H1 (cell line): ENCODE data around the gene SYCE3.

ENCODE experiments used
- CTCF ChIP-seq, 3 experiments: IDR thresholded peaks; 1 replicate in 2 of 3; 2 replicates in 1 of 3; pipeline versions ENCODE4 v1.5.1 to v1.6.1; 2011; ENCODE audit warnings: low read length in 3 of 3, mild to moderate bottlenecking in 3 of 3, inconsistent platforms in 2 of 3, low read depth in 1 of 3, moderate library complexity in 1 of 3; ENCODE audit not compliant: insufficient read depth in 1 of 3; ENCODE audit errors: control extremely low read depth in 1 of 3
- E2F6 ChIP-seq: IDR thresholded peaks from 2 replicates; pipeline ENCODE4 v1.6.1; 2012; ENCODE audit warnings: inconsistent platforms
- EP300 ChIP-seq, 2 experiments: IDR thresholded peaks; 1 replicate in 1 of 2; 2 replicates in 1 of 2; pipeline ENCODE4 v1.6.1; 2011 to 2012; ENCODE audit warnings: low read depth in 2 of 2, low read length in 2 of 2, mild to moderate bottlenecking in 2 of 2, borderline replicate concordance in 1 of 2, inconsistent platforms in 1 of 2, moderate library complexity in 1 of 2
- GABPA ChIP-seq: IDR thresholded peaks from 2 replicates; pipeline ENCODE4 v1.6.1; 2011; ENCODE audit warnings: mild to moderate bottlenecking, low read length, moderate library complexity, borderline replicate concordance; ENCODE audit not compliant: insufficient read depth
- GTF2F1 ChIP-seq: IDR thresholded peaks from 2 replicates; pipeline ENCODE4 v1.6.1; 2012; ENCODE audit warnings: low read depth, low read length, improper control_type of control experiment, borderline replicate concordance
- HDAC6 ChIP-seq: IDR thresholded peaks from one replicate; pipeline ENCODE4 v1.7.1; 2012; ENCODE audit warnings: low read depth, mild to moderate bottlenecking, inconsistent platforms, low read length, moderate library complexity
- MAX ChIP-seq: IDR thresholded peaks from 2 replicates; pipeline ENCODE4 v1.6.1; 2012; ENCODE audit warnings: inconsistent platforms
- POLR2A ChIP-seq, 2 experiments: IDR thresholded peaks; 1 replicate in 1 of 2; 2 replicates in 1 of 2; pipeline ENCODE4 v1.6.1; 2011; ENCODE audit warnings: low read depth in 2 of 2, low read length in 2 of 2, mild to moderate bottlenecking in 2 of 2; ENCODE audit errors: control extremely low read depth in 1 of 2
- POLR2AphosphoS5 ChIP-seq: IDR thresholded peaks from 2 replicates; pipeline ENCODE4 v1.6.1; 2011; ENCODE audit warnings: low read depth, low read length
- RFX5 ChIP-seq: IDR thresholded peaks from 2 replicates; pipeline ENCODE4 v1.6.1; 2011; ENCODE audit warnings: low read depth, low read length, improper control_type of control experiment, borderline replicate concordance
- RNF2 ChIP-seq: fragments of 200-900, 300-1000 bp; sonication (generic); IDR thresholded peaks from 2 replicates; pipeline ENCODE4 v1.7.1; 2016; ENCODE audit warnings: borderline replicate concordance, low read depth, mild to moderate bottlenecking, antibody characterized with exemption, low read length; ENCODE audit not compliant: poor library complexity, severe bottlenecking; ENCODE audit errors: missing control alignments
- TAF7 ChIP-seq: optimal IDR thresholded peaks from 2 replicates; pipeline ENCODE3; 2011; ENCODE audit warnings: low read depth, mild to moderate bottlenecking, inconsistent platforms, low read length, moderate library complexity, borderline replicate concordance

- TF ChIP-seq CTCF (IDR thresholded peaks at IDR 0.05; ENCODE audit: control extremely low read depth in 1 of 3, insufficient read depth in 1 of 3, low read depth in 1 of 3, low read length in 3 of 3), result no peak
- no peak for TF ChIP-seq POLR2AphosphoS5
- TF ChIP-seq GTF2F1, result no peak
- no peak for TF ChIP-seq GABPA
- no peak for TF ChIP-seq HDAC6
- no peak for TF ChIP-seq EP300 (IDR thresholded peaks at IDR 0.05; ENCODE audit: borderline replicate concordance in 1 of 2, low read depth in 2 of 2, low read length in 2 of 2)
- no peak for TF ChIP-seq E2F6
- TF ChIP-seq TAF7, result no peak
- no peak for TF ChIP-seq RFX5
- no peak for TF ChIP-seq POLR2A (IDR thresholded peaks at IDR 0.05; ENCODE audit: control extremely low read depth in 1 of 2, low read depth in 2 of 2, low read length in 2 of 2)
- no peak for TF ChIP-seq RNF2
- TF ChIP-seq MAX, result no peak
Observed at GRCh38 chr22:50569896-50570535, 7.3 kb upstream of the SYCE3 start.
